ENCODE data around the gene NAV1.

GRCh38 chr1:201573030-201573429 is 34.1 kb downstream of the NAV1 start:
- TF ChIP-seq AFF4 (CRISPR knock-in tag; IDR thresholded peaks at IDR 0.05), result no peak
- TF ChIP-seq POLR2A (conservative IDR thresholded peaks at IDR 0.05), result no peak
- no peak for TF ChIP-seq ZNF696 (CRISPR knock-in tag; conservative IDR thresholded peaks at IDR 0.05)
- no peak for TF ChIP-seq CTCF (IDR thresholded peaks at IDR 0.05 in 2 of 3, conservative IDR thresholded peaks at IDR 0.05 in 1 of 3; ENCODE audit: insufficient read depth in 2 of 3, low read depth in 1 of 3, low read length in 3 of 3)
- TF ChIP-seq SMAD3 (CRISPR knock-in tag; conservative IDR thresholded peaks at IDR 0.05), result no peak
- TF ChIP-seq THRA (IDR thresholded peaks at IDR 0.05), result no peak
- no peak for TF ChIP-seq GTF2B (IDR thresholded peaks at IDR 0.05; ENCODE audit: extremely low read depth, insufficient read length)
- TF ChIP-seq MGA (IDR thresholded peaks at IDR 0.05), result peak; percentile 46
- no peak for TF ChIP-seq TCFL5 (CRISPR knock-in tag; conservative IDR thresholded peaks at IDR 0.05)
- no peak for TF ChIP-seq USF2 (CRISPR knock-in tag; IDR thresholded peaks at IDR 0.05)
- TF ChIP-seq ELF4 (CRISPR knock-in tag; IDR thresholded peaks at IDR 0.05), result no peak
- no peak for TF ChIP-seq YY1 (IDR thresholded peaks at IDR 0.05; ENCODE audit: borderline replicate concordance in 1 of 3, control insufficient read depth in 1 of 3, extremely low read depth in 1 of 3, insufficient read depth in 3 of 3, insufficient read length in 1 of 3, insufficient replicate concordance in 2 of 3, low read depth in 1 of 3, low read length in 2 of 3)
- no peak for TF ChIP-seq ZNF124 (CRISPR knock-in tag; IDR thresholded peaks at IDR 0.05)

Data from K562 (cell line).